ENCODE data around the gene CCL3.

GRCh38 chr17:36071751-36072150 is 18.2 kb downstream of the CCL3 start:
- TF ChIP-seq MAX (IDR thresholded peaks at IDR 0.05) (no peak), CTCF (IDR thresholded peaks at IDR 0.05; ENCODE audit: low read depth, low read length, missing input control) (no peak), RXRA (IDR thresholded peaks at IDR 0.05) (no peak), ATF3 (IDR thresholded peaks at IDR 0.05) (no peak), TAF1 (conservative IDR thresholded peaks at IDR 0.05) (no peak), RAD21 (IDR thresholded peaks at IDR 0.05) (no peak), FOXA2 (IDR thresholded peaks at IDR 0.05) (no peak)

Data from liver (tissue), 3 donors.